ENCODE data around the gene IMMP2L. TPM values are rescaled to one million over a fixed set of nuclear protein-coding genes. Genes with fewer than 3 reads are reported as not detected.

IMMP2L gene
- polyA plus RNA-seq, 1 donor, result 21.0 TPM

GRCh38 chr7:111486472-111487142 is 75.7 kb downstream of the IMMP2L start:
- DNase-seq, result peak; percentile 10 to 14
- no peak overlapping the region for H3K27ac ChIP-seq (ENCODE audit: low read length)
- H3K4me3 ChIP-seq (ENCODE audit: low read length), result no peak overlapping the region
- H3K4me1 ChIP-seq (ENCODE audit: control insufficient read depth, insufficient read depth, low read length), result no peaks in the 10 kb centered on the region
- no peaks in the 10 kb centered on the region for H3K36me3 ChIP-seq (ENCODE audit: control insufficient read depth, insufficient read depth, low read length)
- peaks cover 3% of the 10 kb centered on the region for H3K9me3 ChIP-seq (ENCODE audit: control insufficient read depth, low read depth, low read length)
- H3K27me3 ChIP-seq (ENCODE audit: control insufficient read depth, insufficient read depth, low read length), result no peaks in the 10 kb centered on the region

GRCh38 chr7:111485701-111486380 is 76.5 kb downstream of the IMMP2L start:
- no peaks in the 10 kb centered on the region for H3K36me3 ChIP-seq (ENCODE audit: control insufficient read depth, insufficient read depth, low read length)
- H3K27me3 ChIP-seq (ENCODE audit: control insufficient read depth, insufficient read depth, low read length), result no peaks in the 10 kb centered on the region
- no CpG with 5 or more reads among the region's 4 CpGs for WGBS (ENCODE audit: insufficient coverage, low lambda C conversion rate)
- H3K27ac ChIP-seq (ENCODE audit: low read length), result no peak overlapping the region
- H3K9me3 ChIP-seq (ENCODE audit: control insufficient read depth, low read depth, low read length), result peaks cover 3% of the 10 kb centered on the region
- no peaks in the 10 kb centered on the region for H3K4me1 ChIP-seq (ENCODE audit: control insufficient read depth, insufficient read depth, low read length)
- no peak for DNase-seq
- no peak overlapping the region for H3K4me3 ChIP-seq (ENCODE audit: low read length)

GRCh38 chr7:111483078-111483477 is 79.2 kb downstream of the IMMP2L start:
- Histone ChIP-seq H3K27ac (ENCODE audit: low read length) (no peak overlapping the region), H3K27me3 (ENCODE audit: control insufficient read depth, insufficient read depth, low read length) (no peaks in the 10 kb centered on the region), H3K9me3 (ENCODE audit: control insufficient read depth, low read depth, low read length) (no peaks in the 10 kb centered on the region), H3K4me3 (ENCODE audit: low read length) (no peak overlapping the region), H3K4me1 (ENCODE audit: control insufficient read depth, insufficient read depth, low read length) (no peaks in the 10 kb centered on the region), H3K36me3 (ENCODE audit: control insufficient read depth, insufficient read depth, low read length) (no peaks in the 10 kb centered on the region)
- DNase-seq, result no peak
- 83% methylated on average over 1 of the region's 2 CpGs for WGBS (ENCODE audit: insufficient coverage, low lambda C conversion rate)

- Histone ChIP-seq H3K4me3 (ENCODE audit: low read length) (no peak overlapping the region), H3K36me3 (ENCODE audit: control insufficient read depth, insufficient read depth, low read length) (no peaks in the 10 kb centered on the region), H3K4me1 (ENCODE audit: control insufficient read depth, insufficient read depth, low read length) (no peaks in the 10 kb centered on the region), H3K27me3 (ENCODE audit: control insufficient read depth, insufficient read depth, low read length) (no peaks in the 10 kb centered on the region), H3K9me3 (ENCODE audit: control insufficient read depth, low read depth, low read length) (no peaks in the 10 kb centered on the region), H3K27ac (ENCODE audit: low read length) (no peak overlapping the region)
- no peak for DNase-seq
- WGBS (ENCODE audit: insufficient coverage, low lambda C conversion rate), result no CpG with 5 or more reads among the region's 4 CpGs
Observed at GRCh38 chr7:111477462-111478225, 84.6 kb downstream of the IMMP2L start.

- no peak for DNase-seq
- Histone ChIP-seq H3K27me3 (ENCODE audit: control insufficient read depth, insufficient read depth, low read length) (no peaks in the 10 kb centered on the region), H3K36me3 (ENCODE audit: control insufficient read depth, insufficient read depth, low read length) (no peaks in the 10 kb centered on the region), H3K27ac (ENCODE audit: low read length) (no peak overlapping the region), H3K4me1 (ENCODE audit: control insufficient read depth, insufficient read depth, low read length) (no peaks in the 10 kb centered on the region), H3K9me3 (ENCODE audit: control insufficient read depth, low read depth, low read length) (no peaks in the 10 kb centered on the region), H3K4me3 (ENCODE audit: low read length) (no peak overlapping the region)
- no CpG with 5 or more reads among the region's 2 CpGs for WGBS (ENCODE audit: insufficient coverage, low lambda C conversion rate)
Observed at GRCh38 chr7:111476586-111477293, 85.6 kb downstream of the IMMP2L start.

GRCh38 chr7:111475959-111476358 is 86.3 kb downstream of the IMMP2L start:
- Histone ChIP-seq H3K4me1 (ENCODE audit: control insufficient read depth, insufficient read depth, low read length) (no peaks in the 10 kb centered on the region), H3K27ac (ENCODE audit: low read length) (no peak overlapping the region), H3K36me3 (ENCODE audit: control insufficient read depth, insufficient read depth, low read length) (no peaks in the 10 kb centered on the region), H3K4me3 (ENCODE audit: low read length) (no peak overlapping the region), H3K27me3 (ENCODE audit: control insufficient read depth, insufficient read depth, low read length) (no peaks in the 10 kb centered on the region), H3K9me3 (ENCODE audit: control insufficient read depth, low read depth, low read length) (no peaks in the 10 kb centered on the region)
- no peak for DNase-seq
- 100% methylated on average over 1 of the region's 1 CpG for WGBS (ENCODE audit: insufficient coverage, low lambda C conversion rate)

GRCh38 chr7:111475419-111475748 is 86.9 kb downstream of the IMMP2L start:
- no peaks in the 10 kb centered on the region for H3K36me3 ChIP-seq (ENCODE audit: control insufficient read depth, insufficient read depth, low read length)
- H3K4me1 ChIP-seq (ENCODE audit: control insufficient read depth, insufficient read depth, low read length), result no peaks in the 10 kb centered on the region
- H3K9me3 ChIP-seq (ENCODE audit: control insufficient read depth, low read depth, low read length), result no peaks in the 10 kb centered on the region
- H3K27me3 ChIP-seq (ENCODE audit: control insufficient read depth, insufficient read depth, low read length), result no peaks in the 10 kb centered on the region
- no peak overlapping the region for H3K4me3 ChIP-seq (ENCODE audit: low read length)
- no peak overlapping the region for H3K27ac ChIP-seq (ENCODE audit: low read length)
- 100% methylated on average over 1 of the region's 1 CpG for WGBS (ENCODE audit: insufficient coverage, low lambda C conversion rate)
- no peak for DNase-seq

GRCh38 chr7:111474723-111475418 is 87.4 kb downstream of the IMMP2L start:
- H3K4me3 ChIP-seq (ENCODE audit: low read length), result no peak overlapping the region
- H3K27me3 ChIP-seq (ENCODE audit: control insufficient read depth, insufficient read depth, low read length), result no peaks in the 10 kb centered on the region
- 70% methylated on average over 4 of the region's 4 CpGs for WGBS (ENCODE audit: insufficient coverage, low lambda C conversion rate)
- H3K36me3 ChIP-seq (ENCODE audit: control insufficient read depth, insufficient read depth, low read length), result no peaks in the 10 kb centered on the region
- H3K27ac ChIP-seq (ENCODE audit: low read length), result no peak overlapping the region
- DNase-seq, result no peak
- H3K9me3 ChIP-seq (ENCODE audit: control insufficient read depth, low read depth, low read length), result no peaks in the 10 kb centered on the region
- no peaks in the 10 kb centered on the region for H3K4me1 ChIP-seq (ENCODE audit: control insufficient read depth, insufficient read depth, low read length)

GRCh38 chr7:111473449-111474198 is 88.7 kb downstream of the IMMP2L start:
- 80% methylated on average over 1 of the region's 2 CpGs for WGBS (ENCODE audit: insufficient coverage, low lambda C conversion rate)
- H3K4me3 ChIP-seq (ENCODE audit: low read length), result no peak overlapping the region
- H3K27me3 ChIP-seq (ENCODE audit: control insufficient read depth, insufficient read depth, low read length), result no peaks in the 10 kb centered on the region
- no peaks in the 10 kb centered on the region for H3K9me3 ChIP-seq (ENCODE audit: control insufficient read depth, low read depth, low read length)
- no peak overlapping the region for H3K27ac ChIP-seq (ENCODE audit: low read length)
- no peaks in the 10 kb centered on the region for H3K4me1 ChIP-seq (ENCODE audit: control insufficient read depth, insufficient read depth, low read length)
- no peaks in the 10 kb centered on the region for H3K36me3 ChIP-seq (ENCODE audit: control insufficient read depth, insufficient read depth, low read length)
- no peak for DNase-seq
